Erythroblast (primary cell): ENCODE measurements around the gene TRMT10C.
A peak's percentile ranks its signal among the peaks of the same experiment; 100 is the strongest.
"Not testable (repeated sequence)": the region's sequence is repeated elsewhere in the genome, so short reads cannot be mapped to it uniquely, and the experiment has no call there.

ENCODE experiments used
- DNase-seq, 2 experiments: peaks; one replicate each; lab custom pipeline; 2025; lab: John Stamatoyannopoulos, UW
- GATA1 ChIP-seq: IDR thresholded peaks from 2 replicates; pipeline ENCODE4 v1.6.1; 2011; ENCODE audit warnings: low read depth, mild to moderate bottlenecking, control low read depth, low read length, moderate library complexity
- POLR2A ChIP-seq: IDR thresholded peaks from 2 replicates; pipeline ENCODE4 v1.6.1; 2011; ENCODE audit warnings: mild to moderate bottlenecking, low read length

TRMT10C gene

DNA sequence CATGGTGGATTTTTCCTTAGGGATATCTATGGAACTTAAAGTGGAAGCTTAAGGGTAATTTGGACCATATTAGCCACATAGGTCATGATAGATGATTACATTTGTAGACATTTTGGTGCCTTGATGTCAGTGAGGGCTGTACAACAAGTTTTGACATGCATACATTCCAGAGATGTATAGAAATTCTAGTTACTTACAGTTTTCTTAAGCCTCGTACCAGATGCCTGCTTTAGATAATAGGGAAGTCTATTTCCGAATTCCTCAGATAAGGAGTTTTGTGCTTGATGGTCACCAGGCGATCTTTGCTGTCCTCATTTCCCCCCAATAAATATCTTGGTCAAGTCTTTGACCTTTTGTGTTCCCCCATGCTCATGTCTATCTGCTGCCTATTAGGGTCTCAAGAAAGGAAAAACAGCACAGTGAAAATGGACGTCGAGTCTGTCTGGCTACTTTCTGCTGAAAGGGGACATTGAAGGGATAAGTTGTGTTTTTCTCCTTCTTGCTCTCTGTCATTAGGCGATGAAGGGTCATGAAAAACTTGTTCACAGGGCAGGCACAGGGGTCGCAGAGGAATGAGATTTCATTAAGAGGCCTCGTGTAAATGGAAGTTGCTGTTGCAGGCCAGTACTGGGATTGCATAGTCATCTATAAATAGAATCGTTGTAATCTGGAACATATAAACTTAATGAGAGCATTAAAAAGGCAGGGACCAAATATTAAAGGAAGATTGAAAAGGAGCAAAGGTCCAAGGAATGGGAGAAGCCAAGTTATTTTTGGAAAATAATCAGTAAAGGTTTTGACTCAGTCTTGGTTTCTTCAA is 28.7 kb upstream of the TRMT10C start:
- no peak for TF ChIP-seq POLR2A
- no peak for TF ChIP-seq GATA1
- DNase-seq: no peak

- TF ChIP-seq POLR2A: no peak
- no peak for TF ChIP-seq GATA1
- no peak for DNase-seq
Observed at GRCh38 chr3:101533603-101533968, 28.1 kb upstream of the TRMT10C start.

DNA sequence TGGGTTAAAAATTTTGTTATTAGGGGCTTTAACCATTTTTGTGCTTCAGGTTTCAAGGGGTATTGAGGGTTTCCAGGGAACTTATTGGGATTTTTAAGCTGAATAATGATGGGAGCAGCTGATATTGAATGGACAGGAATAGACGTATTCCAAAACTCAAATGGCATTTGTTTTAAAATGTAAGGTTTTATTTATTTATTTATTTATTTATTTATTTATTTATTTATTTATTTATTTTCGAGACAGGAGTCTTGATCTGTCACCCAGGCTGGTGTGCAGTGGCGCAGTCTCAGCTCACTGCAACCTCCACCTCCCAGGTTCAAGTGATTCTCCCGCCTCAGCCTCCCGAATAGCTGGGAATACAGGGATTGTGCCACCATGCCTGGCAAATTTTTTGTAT is 26.4 kb upstream of the TRMT10C start:
- no peak for TF ChIP-seq POLR2A
- TF ChIP-seq GATA1: no peak
- no peak for DNase-seq

DNA sequence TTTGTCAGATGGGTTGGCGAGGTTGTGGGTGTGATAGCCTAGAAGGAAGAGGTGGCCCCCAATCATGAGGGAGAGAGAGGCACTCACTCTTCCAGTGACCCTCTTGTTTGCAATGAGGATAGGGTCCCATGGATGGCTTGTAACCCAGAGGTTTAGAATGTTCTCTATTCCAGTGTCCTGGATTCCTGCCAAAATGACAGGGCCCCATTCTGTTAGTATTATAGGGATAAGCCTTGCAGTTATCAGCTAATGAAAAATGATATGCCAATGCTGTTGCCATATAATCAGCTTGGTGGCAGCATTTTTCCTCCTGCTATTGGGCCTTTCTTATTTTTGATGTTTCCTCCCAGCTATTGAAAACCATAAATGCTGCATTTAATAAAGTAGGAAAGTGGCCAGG is 25.4 kb upstream of the TRMT10C start:
- peak; percentile 7 to 33 for DNase-seq
- TF ChIP-seq GATA1: no peak
- no peak for TF ChIP-seq POLR2A

GRCh38 chr3:101536955-101537354 is 24.7 kb upstream of the TRMT10C start:
- not testable (repeated sequence) for DNase-seq

DNA sequence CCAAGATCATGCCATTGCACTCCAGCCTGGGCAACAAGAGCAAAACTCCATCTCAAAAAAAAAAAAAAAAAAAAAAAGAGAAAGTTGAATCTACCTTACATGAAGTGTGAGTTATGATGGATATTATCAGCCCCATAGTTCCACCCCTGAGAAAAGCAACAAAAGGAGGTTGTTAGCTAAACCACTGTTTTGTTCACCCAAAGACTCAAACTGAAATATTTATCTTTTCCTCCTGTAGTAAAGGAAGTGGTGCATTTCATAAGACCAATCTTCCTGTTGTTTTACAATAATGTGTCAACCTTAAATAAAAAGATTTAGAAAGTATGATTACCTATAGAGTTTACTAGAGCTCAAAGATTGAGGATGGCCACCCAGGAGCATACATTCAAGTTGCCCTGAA is 18.7 kb upstream of the TRMT10C start:
- TF ChIP-seq GATA1: no peak
- TF ChIP-seq POLR2A: no peak
- DNase-seq: no peak

DNA sequence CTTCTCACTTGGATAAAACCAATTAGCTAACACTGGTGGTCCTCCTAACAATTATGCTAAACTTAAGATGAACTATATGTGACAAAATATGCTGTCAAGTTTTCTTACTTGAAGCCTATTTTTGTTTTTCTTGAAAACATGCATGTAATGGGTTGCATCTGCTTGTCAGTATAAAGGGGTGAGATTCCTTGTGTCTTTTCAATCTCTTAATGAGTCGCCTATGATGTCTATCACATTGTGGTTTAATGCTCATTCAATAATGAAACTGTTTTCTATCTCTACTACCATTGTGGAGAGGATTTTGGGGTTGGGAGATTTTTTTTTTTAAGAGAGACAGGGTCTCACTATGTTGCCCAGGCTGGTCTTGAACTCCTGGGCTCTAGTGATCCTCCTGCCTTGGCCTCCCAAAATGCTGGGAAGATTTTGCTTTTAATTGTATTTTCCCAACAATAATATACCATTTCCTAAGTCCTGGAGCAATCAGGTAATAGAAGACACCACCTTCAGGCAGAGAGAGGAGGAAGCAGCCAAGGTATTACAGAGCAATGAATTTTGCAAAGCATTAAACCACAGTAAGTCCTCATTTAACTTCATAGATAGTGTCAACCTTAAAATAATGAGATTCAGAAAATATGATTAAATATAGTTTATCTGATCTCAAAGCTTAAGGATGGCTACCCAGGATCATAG is 17.4 kb upstream of the TRMT10C start:
- DNase-seq: no peak
- TF ChIP-seq POLR2A (no peak), GATA1 (no peak)

- no peak for DNase-seq
- TF ChIP-seq GATA1 (no peak), POLR2A (no peak)
Observed at GRCh38 chr3:101548527-101549105, 13.1 kb upstream of the TRMT10C start.

- TF ChIP-seq POLR2A (no peak), GATA1 (no peak)
- no peak for DNase-seq
Observed at GRCh38 chr3:101549473-101549872, 12.2 kb upstream of the TRMT10C start.

DNA sequence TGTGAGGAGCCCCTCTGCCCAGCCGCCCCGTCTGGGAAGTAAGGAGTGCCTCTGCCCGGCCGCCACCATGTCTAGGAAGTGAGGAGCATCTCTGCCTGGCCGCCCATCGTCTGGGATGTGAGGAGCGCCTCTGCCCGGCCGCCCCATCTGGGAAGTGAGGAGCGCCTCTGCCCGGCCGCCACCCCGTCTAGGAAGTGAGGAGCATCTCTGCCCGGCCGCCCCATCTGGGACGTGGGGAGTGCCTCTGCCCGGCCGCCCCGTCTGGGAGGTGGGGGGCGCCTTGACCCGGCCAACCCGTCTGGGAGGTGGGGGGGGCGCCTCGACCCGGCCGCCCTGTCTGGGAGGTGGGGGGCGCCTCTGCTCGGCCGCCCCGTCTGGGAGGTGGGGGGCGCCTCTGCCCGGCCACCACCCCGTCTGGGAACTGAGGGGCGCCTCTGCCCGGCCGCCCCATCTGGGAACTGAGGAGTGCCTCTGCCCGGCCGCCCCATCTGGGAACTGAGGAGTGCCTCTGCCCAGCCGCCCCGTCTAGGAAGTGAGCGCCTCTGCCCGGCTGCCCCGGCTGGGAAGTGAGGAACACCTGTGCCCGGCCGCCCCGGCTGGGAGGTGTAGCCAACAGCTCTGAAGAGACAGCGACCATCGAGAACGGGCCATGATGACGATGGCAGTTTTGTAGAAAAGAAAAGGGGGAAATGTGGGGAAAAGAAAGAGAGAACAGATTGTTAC is 10.1 kb upstream of the TRMT10C start:
- not testable (repeated sequence) for DNase-seq

- not testable (repeated sequence) for DNase-seq
Observed at GRCh38 chr3:101553381-101553780, 8.3 kb upstream of the TRMT10C start.

DNA sequence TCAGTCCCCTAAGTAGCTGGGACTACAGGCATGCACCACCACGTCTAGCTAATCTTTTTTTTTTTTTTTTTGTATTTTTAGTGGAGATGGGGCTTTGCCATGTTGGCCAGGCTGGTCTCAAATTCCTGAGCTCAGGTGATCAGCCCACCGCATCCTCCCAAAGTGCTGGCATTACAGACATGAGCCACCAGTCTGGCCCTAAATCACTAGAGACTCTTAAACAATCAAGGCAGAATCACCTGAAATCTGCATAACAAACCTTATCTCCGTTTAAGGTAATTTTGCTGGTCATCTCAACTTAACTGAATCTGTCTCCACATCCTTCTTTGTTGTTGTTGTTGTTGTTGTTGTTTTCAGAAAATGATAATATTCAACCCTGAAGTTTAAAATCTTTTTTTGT is 5.6 kb upstream of the TRMT10C start:
- TF ChIP-seq GATA1 (no peak), POLR2A (no peak)
- no peak for DNase-seq

GRCh38 chr3:101567528-101568317 is 6.1 kb downstream of the TRMT10C start:
- TF ChIP-seq POLR2A (no peak), GATA1 (no peak)
- no peak for DNase-seq
